ENCODE results near the gene FAM120B. TPM values are rescaled to one million over a fixed set of nuclear protein-coding genes. Genes with fewer than 3 reads are reported as not detected.
"Not testable (repeated sequence)": the region's sequence is repeated elsewhere in the genome, so short reads cannot be mapped to it uniquely, and the experiment has no call there.

FAM120B gene
- polyA plus RNA-seq, 1 donor, result 27.7 TPM

DNA sequence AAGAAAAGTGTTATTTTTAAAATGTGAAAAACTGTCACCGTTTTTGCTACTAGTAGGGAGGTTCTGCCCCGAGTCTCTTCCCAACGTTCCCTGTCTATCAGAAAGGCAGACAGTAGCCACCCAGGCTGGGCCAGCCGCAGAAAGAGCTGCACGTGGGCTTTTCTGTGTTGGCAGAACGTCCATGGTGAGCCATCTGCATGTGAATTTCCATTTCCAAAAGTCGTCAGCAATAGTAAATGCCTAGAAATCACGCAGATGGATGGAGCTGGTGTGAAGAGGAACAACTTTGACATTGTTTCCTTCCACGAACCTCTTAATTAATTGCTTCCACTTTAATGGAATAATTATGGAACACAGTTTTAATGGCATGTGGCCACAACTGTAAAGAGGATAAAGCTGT, 97.5 kb downstream of the FAM120B start:
- no peaks in the 10 kb centered on the region for H3K27me3 ChIP-seq (ENCODE audit: control insufficient read depth, insufficient read depth, low read length)
- no peak overlapping the region for H3K27ac ChIP-seq (ENCODE audit: low read length)
- H3K4me1 ChIP-seq (ENCODE audit: control insufficient read depth, insufficient read depth, low read length), result no peaks in the 10 kb centered on the region
- no peak for DNase-seq
- no peak overlapping the region for H3K4me3 ChIP-seq (ENCODE audit: low read length)
- H3K9me3 ChIP-seq (ENCODE audit: control insufficient read depth, low read depth, low read length), result no peaks in the 10 kb centered on the region
- peaks cover 55% of the 10 kb centered on the region for H3K36me3 ChIP-seq (ENCODE audit: control insufficient read depth, insufficient read depth, low read length)
- WGBS (ENCODE audit: insufficient coverage, low lambda C conversion rate), result 80% methylated on average over 2 of the region's 9 CpGs

DNA sequence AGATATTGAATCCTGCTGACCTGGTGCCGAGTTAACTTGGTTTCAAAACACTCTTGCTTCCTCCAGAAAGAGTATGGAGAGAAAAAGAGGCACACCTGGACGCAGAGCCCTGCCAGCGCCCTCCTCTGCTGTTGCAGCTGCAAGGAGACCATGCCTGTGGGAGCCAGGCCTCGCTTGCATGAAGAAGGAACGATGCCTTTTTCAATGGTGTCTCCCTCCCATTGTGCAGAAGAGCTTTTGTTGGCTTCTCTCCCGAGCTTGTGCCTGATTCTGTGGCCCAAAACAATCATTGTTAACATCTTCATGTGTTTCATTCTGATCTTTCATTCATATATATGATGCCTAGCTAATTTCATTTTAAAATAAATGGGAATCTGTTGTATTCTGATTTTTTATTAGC, 98.1 kb downstream of the FAM120B start:
- no CpG with 5 or more reads among the region's 6 CpGs for WGBS (ENCODE audit: insufficient coverage, low lambda C conversion rate)
- Histone ChIP-seq H3K4me3 (ENCODE audit: low read length) (no peak overlapping the region), H3K27me3 (ENCODE audit: control insufficient read depth, insufficient read depth, low read length) (no peaks in the 10 kb centered on the region), H3K36me3 (ENCODE audit: control insufficient read depth, insufficient read depth, low read length) (peaks cover 55% of the 10 kb centered on the region), H3K9me3 (ENCODE audit: control insufficient read depth, low read depth, low read length) (no peaks in the 10 kb centered on the region), H3K27ac (ENCODE audit: low read length) (no peak overlapping the region), H3K4me1 (ENCODE audit: control insufficient read depth, insufficient read depth, low read length) (no peaks in the 10 kb centered on the region)
- no peak for DNase-seq

DNA sequence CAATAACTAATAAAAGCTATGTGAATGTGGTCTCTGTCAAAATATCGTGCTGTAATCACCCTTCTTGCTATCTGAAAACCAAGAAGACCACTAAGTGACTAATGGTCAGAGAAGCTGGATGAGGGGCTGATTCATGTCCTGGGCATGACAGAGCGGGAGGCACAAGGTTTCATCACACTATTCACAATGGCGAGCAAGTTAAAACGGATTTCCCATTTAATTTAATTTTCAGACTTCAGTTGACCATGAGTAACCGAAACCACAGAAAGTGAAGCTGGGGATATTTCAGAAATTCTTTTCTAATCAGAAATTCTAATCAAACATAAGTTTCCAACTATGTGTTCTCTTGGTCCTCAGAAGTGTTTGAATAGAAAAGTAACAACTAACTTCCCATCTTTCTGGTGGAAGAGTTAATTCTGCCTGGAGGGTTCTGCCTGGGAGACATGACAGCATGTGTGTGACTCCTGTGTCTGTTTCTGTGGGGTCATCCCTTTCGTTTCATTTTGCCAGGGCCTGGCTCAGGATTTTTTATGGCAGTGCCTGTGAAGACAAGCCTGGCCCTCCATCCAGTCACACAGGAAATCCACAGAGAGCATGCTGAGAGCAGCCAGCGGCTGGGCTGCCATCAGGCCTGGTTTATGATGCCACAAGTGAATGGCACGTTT, 98.9 kb downstream of the FAM120B start:
- Histone ChIP-seq H3K36me3 (ENCODE audit: control insufficient read depth, insufficient read depth, low read length) (peaks cover 53% of the 10 kb centered on the region), H3K4me3 (ENCODE audit: low read length) (no peak overlapping the region), H3K9me3 (ENCODE audit: control insufficient read depth, low read depth, low read length) (no peaks in the 10 kb centered on the region), H3K27ac (ENCODE audit: low read length) (no peak overlapping the region), H3K27me3 (ENCODE audit: control insufficient read depth, insufficient read depth, low read length) (no peaks in the 10 kb centered on the region), H3K4me1 (ENCODE audit: control insufficient read depth, insufficient read depth, low read length) (no peaks in the 10 kb centered on the region)
- WGBS (ENCODE audit: insufficient coverage, low lambda C conversion rate), result 95% methylated on average over 3 of the region's 8 CpGs
- no peak for DNase-seq

DNA sequence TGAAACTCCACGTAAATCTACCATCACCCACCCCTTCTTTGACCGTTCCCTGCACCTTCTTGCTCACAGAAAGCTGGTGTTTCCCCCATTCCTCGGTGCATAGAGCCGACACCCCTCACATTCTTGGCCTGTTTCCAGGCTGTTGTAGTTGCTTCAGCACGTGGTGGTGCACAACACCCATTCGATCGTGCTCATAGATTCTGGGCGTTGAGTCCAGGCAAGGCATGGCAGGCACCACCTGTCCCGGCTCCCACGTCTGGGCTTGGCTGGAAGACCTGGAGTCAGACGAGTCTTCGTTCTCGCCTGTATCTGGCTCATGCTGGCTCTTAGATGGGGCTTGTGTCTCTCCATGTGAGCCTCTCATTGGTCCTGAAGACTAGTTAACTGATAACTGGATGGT, 100.6 kb downstream of the FAM120B start:
- no peak overlapping the region for H3K27ac ChIP-seq (ENCODE audit: low read length)
- H3K4me1 ChIP-seq (ENCODE audit: control insufficient read depth, insufficient read depth, low read length), result no peaks in the 10 kb centered on the region
- peak in 1 of 2 donors; percentile 15 for DNase-seq
- no peaks in the 10 kb centered on the region for H3K9me3 ChIP-seq (ENCODE audit: control insufficient read depth, low read depth, low read length)
- 100% methylated on average over 1 of the region's 13 CpGs for WGBS (ENCODE audit: insufficient coverage, low lambda C conversion rate)
- no peaks in the 10 kb centered on the region for H3K27me3 ChIP-seq (ENCODE audit: control insufficient read depth, insufficient read depth, low read length)
- peaks cover 38% of the 10 kb centered on the region for H3K36me3 ChIP-seq (ENCODE audit: control insufficient read depth, insufficient read depth, low read length)
- no peak overlapping the region for H3K4me3 ChIP-seq (ENCODE audit: low read length)

DNA sequence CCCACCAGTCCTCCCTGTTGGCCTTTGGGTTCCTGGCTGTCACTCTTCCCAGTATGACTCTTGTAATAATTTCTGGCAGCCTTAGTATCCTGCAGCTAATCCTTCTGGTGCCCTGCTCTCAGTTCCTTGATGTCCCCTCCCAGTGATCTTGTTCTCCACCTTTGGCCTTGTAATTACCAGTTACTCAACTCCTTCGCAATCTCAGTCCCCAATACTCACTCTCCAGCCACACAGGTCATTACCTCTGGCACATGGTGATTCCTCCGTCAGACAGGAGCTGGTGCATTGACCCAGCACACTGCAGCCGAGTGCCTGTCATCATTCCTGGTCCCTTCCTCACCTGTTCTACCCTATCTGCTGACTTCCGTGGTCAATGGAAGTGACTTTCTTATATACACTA, 101.4 kb downstream of the FAM120B start:
- WGBS (ENCODE audit: insufficient coverage, low lambda C conversion rate), result no CpG with 5 or more reads among the region's 4 CpGs
- DNase-seq, result peak; percentile 45 to 78
- H3K4me1 ChIP-seq (ENCODE audit: control insufficient read depth, insufficient read depth, low read length), result no peaks in the 10 kb centered on the region
- no peak overlapping the region for H3K27ac ChIP-seq (ENCODE audit: low read length)
- H3K36me3 ChIP-seq (ENCODE audit: control insufficient read depth, insufficient read depth, low read length), result peaks cover 30% of the 10 kb centered on the region
- no peak overlapping the region for H3K4me3 ChIP-seq (ENCODE audit: low read length)
- no peaks in the 10 kb centered on the region for H3K9me3 ChIP-seq (ENCODE audit: control insufficient read depth, low read depth, low read length)
- H3K27me3 ChIP-seq (ENCODE audit: control insufficient read depth, insufficient read depth, low read length), result no peaks in the 10 kb centered on the region

DNA sequence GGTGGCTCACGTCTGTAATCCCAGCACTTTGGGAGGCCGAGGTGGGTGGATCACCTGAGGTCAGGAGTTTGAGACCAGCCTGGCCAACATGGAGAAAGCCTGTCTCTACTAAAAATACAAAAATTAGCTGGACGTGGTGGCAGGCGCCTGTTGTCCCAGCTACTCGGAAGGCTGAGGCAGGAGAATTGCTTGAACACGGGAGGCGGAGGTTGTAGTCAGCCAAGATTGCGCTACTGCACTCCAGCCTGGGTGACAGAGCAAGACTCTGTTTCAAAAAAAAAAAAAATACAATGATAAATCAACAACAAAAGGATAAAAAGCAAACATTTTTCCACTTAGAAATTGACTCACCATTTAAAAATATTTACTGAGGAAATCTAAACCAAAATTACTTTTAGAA, 103.2 kb downstream of the FAM120B start:
- not testable (repeated sequence) for H3K4me1 ChIP-seq (ENCODE audit: control insufficient read depth, insufficient read depth, low read length); DNase-seq; H3K27ac ChIP-seq (ENCODE audit: low read length); H3K4me3 ChIP-seq (ENCODE audit: low read length); H3K27me3 ChIP-seq (ENCODE audit: control insufficient read depth, insufficient read depth, low read length); H3K9me3 ChIP-seq (ENCODE audit: control insufficient read depth, low read depth, low read length)
- peaks cover 19% of the 10 kb centered on the region for H3K36me3 ChIP-seq (ENCODE audit: control insufficient read depth, insufficient read depth, low read length)
- 90% methylated on average over 2 of the region's 8 CpGs for WGBS (ENCODE audit: insufficient coverage, low lambda C conversion rate)

DNA sequence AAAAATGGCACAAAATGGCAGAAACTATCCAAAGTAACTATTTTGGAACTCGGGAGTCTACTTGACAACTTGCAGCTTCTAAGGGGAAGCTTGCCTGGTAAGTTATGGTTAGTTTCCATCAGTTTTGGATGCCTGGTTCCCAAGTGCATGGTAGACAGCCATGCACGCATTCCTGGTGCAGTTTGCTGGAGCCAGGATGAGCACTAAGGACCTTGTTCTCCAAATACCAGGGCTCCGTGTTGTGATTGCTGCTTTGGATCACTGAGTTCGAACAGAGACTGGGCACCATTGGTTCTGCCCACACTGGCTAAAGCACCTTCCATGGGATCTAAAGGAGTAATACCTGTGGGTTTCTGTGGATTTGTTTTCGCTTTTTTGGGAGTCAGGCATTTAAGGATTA, 103.7 kb downstream of the FAM120B start:
- Histone ChIP-seq H3K9me3 (ENCODE audit: control insufficient read depth, low read depth, low read length) (no peaks in the 10 kb centered on the region), H3K4me3 (ENCODE audit: low read length) (no peak overlapping the region), H3K27ac (ENCODE audit: low read length) (no peak overlapping the region), H3K27me3 (ENCODE audit: control insufficient read depth, insufficient read depth, low read length) (peaks cover 3% of the 10 kb centered on the region), H3K36me3 (ENCODE audit: control insufficient read depth, insufficient read depth, low read length) (peaks cover 14% of the 10 kb centered on the region), H3K4me1 (ENCODE audit: control insufficient read depth, insufficient read depth, low read length) (no peaks in the 10 kb centered on the region)
- 100% methylated on average over 1 of the region's 5 CpGs for whole genome bisulfite sequencing (ENCODE audit: insufficient coverage, low lambda C conversion rate)
- no peak for DNase-seq

DNA sequence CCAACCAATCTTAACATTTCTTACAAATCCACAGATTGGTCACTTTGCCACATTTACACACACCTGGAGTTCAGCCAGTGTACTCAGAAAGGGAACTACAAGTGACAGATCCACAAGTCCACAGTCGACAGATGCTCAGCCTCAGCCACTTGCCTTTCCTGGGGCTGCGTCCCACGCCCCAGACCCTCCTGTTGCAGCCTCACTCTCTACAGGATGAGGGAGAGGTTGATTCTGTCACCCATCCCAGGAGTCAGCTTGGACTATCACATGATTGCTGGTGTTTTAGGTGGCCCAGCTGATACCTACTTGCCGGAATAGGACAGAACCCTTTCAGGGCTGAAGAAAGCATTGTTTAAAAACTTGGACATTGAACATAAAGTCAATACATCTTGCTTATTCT, 108.8 kb downstream of the FAM120B start:
- H3K27me3 ChIP-seq (ENCODE audit: control insufficient read depth, insufficient read depth, low read length), result peaks cover 9% of the 10 kb centered on the region
- no CpG with 5 or more reads among the region's 4 CpGs for WGBS (ENCODE audit: insufficient coverage, low lambda C conversion rate)
- DNase-seq, result no peak
- no peaks in the 10 kb centered on the region for H3K36me3 ChIP-seq (ENCODE audit: control insufficient read depth, insufficient read depth, low read length)
- H3K4me3 ChIP-seq (ENCODE audit: low read length), result no peak overlapping the region
- H3K4me1 ChIP-seq (ENCODE audit: control insufficient read depth, insufficient read depth, low read length), result no peaks in the 10 kb centered on the region
- no peak overlapping the region for H3K27ac ChIP-seq (ENCODE audit: low read length)
- peaks cover 2% of the 10 kb centered on the region for H3K9me3 ChIP-seq (ENCODE audit: control insufficient read depth, low read depth, low read length)

DNA sequence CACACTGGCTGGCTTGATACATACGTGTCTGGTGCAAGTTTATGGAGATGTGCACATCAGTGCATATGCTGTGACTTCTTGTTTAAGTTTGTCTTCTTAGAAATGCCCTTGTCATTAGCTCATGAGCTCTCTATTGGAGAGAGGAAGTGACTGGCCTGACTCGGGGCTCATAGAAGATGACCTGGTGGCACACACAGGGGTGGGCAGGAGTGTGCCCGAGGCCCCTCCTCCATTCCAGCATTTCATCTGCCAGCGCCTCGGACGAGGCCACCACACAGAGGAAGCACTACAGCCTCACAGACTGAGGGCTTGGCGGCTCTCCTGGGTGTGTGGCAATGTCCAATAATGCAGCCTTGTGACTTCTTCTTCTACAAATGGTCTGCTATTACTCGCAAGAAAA, 109.7 kb downstream of the FAM120B start:
- DNase-seq, result no peak
- WGBS (ENCODE audit: insufficient coverage, low lambda C conversion rate), result no CpG with 5 or more reads among the region's 8 CpGs
- peaks cover 2% of the 10 kb centered on the region for H3K9me3 ChIP-seq (ENCODE audit: control insufficient read depth, low read depth, low read length)
- peaks cover 9% of the 10 kb centered on the region for H3K27me3 ChIP-seq (ENCODE audit: control insufficient read depth, insufficient read depth, low read length)
- H3K27ac ChIP-seq (ENCODE audit: low read length), result no peak overlapping the region
- H3K4me1 ChIP-seq (ENCODE audit: control insufficient read depth, insufficient read depth, low read length), result no peaks in the 10 kb centered on the region
- H3K36me3 ChIP-seq (ENCODE audit: control insufficient read depth, insufficient read depth, low read length), result no peaks in the 10 kb centered on the region
- no peak overlapping the region for H3K4me3 ChIP-seq (ENCODE audit: low read length)

DNA sequence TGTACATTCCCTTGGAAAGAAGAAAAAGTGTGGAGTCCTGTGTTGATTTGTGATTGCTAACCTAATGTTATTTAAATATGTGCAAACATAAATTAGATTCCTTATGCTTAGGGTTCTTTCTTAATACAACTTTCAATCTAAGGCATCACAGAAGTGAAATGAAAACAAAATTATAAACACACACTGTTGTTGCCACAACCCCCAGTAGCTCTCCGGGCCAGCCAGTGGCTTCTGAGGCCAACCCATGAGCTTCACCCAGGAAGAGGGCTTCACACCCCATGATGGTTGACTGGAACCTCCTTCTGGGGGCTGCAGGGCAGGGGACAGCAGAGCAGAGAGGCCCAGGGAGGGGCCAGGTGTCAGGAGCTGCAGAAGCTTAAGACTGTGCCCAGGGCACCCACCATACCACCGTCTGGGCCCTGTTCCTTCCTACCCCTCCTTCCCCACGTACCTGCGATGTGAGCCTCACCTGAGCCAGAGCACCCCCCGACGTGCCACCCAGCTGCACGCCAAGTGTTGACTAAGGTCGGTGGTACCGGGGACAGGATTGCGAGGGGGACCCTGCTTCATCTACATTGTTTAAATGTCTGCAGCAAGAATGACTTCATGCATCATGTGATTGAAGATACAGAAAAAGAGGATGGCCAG, 110.5 kb downstream of the FAM120B start:
- H3K36me3 ChIP-seq (ENCODE audit: control insufficient read depth, insufficient read depth, low read length), result no peaks in the 10 kb centered on the region
- DNase-seq, result no peak
- H3K9me3 ChIP-seq (ENCODE audit: control insufficient read depth, low read depth, low read length), result peaks cover 2% of the 10 kb centered on the region
- H3K4me3 ChIP-seq (ENCODE audit: low read length), result no peak overlapping the region
- WGBS (ENCODE audit: insufficient coverage, low lambda C conversion rate), result no CpG with 5 or more reads among the region's 10 CpGs
- H3K4me1 ChIP-seq (ENCODE audit: control insufficient read depth, insufficient read depth, low read length), result no peaks in the 10 kb centered on the region
- H3K27ac ChIP-seq (ENCODE audit: low read length), result no peak overlapping the region
- H3K27me3 ChIP-seq (ENCODE audit: control insufficient read depth, insufficient read depth, low read length), result peaks cover 9% of the 10 kb centered on the region

DNA sequence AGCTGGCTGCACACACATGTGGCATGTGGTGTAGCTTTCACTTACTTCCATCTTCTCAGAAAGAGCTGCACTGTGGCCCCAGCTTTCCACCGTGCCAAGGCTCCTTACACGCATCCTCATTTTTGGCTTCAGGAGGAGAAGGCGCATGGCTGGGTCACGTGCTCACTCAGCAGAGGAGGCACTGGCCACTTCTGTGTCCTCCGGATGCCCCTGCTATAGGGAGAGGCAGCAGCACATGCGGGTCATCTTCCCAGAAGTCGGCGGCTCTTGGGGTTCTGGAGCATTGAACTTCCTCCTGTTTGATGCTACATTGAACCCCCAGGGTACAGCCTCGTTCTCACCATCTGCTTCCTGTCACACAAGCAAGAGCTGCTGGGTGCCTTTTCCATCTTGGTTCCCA, 111.3 kb downstream of the FAM120B start:
- WGBS (ENCODE audit: insufficient coverage, low lambda C conversion rate), result no CpG with 5 or more reads among the region's 9 CpGs
- Histone ChIP-seq H3K4me1 (ENCODE audit: control insufficient read depth, insufficient read depth, low read length) (no peaks in the 10 kb centered on the region), H3K27ac (ENCODE audit: low read length) (no peak overlapping the region), H3K9me3 (ENCODE audit: control insufficient read depth, low read depth, low read length) (peaks cover 2% of the 10 kb centered on the region), H3K36me3 (ENCODE audit: control insufficient read depth, insufficient read depth, low read length) (no peaks in the 10 kb centered on the region), H3K27me3 (ENCODE audit: control insufficient read depth, insufficient read depth, low read length) (peaks cover 11% of the 10 kb centered on the region), H3K4me3 (ENCODE audit: low read length) (no peak overlapping the region)
- DNase-seq, result no peak

Data from large intestine (tissue), 3 donors.